Measurements from ENCODE around the gene RAD51B. TPM values are rescaled to one million over a fixed set of nuclear protein-coding genes. Genes with fewer than 3 reads are reported as not detected.

RAD51B gene
- total RNA-seq, 1 experiment from 2014 or later = 8.5 TPM

DNA sequence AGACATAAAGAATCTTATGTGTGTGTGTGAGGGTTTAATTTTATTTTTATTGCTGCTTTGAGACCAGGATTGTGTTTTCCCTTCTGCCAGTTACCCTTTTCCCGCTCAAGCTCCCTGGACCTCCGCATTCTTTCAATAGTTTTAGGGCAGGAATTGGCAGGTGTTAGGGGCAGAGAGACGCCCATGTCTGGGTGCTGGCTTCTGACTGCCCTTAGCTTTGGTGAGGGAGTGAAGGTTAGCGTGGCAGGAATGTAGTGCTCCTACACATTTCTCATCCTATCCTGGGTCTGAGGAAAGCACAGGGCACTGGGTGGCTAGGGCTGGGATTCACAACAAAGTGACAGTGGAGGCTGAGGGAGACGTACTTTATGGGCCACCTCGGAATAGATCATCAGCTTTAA, 545.2 kb downstream of the RAD51B start:
- no peaks in the 10 kb centered on the region for H3K9me3 ChIP-seq (ENCODE audit: control insufficient read depth, insufficient read depth, low read depth, low read length)
- BruUV-seq (replicated peaks) = no TSS peak
- no peaks in the 10 kb centered on the region for H3K27me3 ChIP-seq (ENCODE audit: control insufficient read depth, insufficient read depth, low read length)
- DNase-seq (ENCODE audit: low read depth, low spot score) = no peak
- peak; percentile 66 for ATAC-seq
- no peak overlapping the region; the same call in 1 of the 2 replicates for H3K27ac ChIP-seq (ENCODE audit: low read length)
- TF ChIP-seq, protein P1, sequence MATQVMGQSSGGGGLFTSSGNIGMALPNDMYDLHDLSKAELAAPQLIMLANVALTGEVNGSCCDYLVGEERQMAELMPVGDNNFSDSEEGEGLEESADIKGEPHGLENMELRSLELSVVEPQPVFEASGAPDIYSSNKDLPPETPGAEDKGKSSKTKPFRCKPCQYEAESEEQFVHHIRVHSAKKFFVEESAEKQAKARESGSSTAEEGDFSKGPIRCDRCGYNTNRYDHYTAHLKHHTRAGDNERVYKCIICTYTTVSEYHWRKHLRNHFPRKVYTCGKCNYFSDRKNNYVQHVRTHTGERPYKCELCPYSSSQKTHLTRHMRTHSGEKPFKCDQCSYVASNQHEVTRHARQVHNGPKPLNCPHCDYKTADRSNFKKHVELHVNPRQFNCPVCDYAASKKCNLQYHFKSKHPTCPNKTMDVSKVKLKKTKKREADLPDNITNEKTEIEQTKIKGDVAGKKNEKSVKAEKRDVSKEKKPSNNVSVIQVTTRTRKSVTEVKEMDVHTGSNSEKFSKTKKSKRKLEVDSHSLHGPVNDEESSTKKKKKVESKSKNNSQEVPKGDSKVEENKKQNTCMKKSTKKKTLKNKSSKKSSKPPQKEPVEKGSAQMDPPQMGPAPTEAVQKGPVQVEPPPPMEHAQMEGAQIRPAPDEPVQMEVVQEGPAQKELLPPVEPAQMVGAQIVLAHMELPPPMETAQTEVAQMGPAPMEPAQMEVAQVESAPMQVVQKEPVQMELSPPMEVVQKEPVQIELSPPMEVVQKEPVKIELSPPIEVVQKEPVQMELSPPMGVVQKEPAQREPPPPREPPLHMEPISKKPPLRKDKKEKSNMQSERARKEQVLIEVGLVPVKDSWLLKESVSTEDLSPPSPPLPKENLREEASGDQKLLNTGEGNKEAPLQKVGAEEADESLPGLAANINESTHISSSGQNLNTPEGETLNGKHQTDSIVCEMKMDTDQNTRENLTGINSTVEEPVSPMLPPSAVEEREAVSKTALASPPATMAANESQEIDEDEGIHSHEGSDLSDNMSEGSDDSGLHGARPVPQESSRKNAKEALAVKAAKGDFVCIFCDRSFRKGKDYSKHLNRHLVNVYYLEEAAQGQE (IDR thresholded peaks at IDR 0.05; ENCODE audit: insufficient read depth in 1 of 2, low read depth in 2 of 2, low read length in 1 of 2) = no peak
- TF ChIP-seq, protein P2, sequence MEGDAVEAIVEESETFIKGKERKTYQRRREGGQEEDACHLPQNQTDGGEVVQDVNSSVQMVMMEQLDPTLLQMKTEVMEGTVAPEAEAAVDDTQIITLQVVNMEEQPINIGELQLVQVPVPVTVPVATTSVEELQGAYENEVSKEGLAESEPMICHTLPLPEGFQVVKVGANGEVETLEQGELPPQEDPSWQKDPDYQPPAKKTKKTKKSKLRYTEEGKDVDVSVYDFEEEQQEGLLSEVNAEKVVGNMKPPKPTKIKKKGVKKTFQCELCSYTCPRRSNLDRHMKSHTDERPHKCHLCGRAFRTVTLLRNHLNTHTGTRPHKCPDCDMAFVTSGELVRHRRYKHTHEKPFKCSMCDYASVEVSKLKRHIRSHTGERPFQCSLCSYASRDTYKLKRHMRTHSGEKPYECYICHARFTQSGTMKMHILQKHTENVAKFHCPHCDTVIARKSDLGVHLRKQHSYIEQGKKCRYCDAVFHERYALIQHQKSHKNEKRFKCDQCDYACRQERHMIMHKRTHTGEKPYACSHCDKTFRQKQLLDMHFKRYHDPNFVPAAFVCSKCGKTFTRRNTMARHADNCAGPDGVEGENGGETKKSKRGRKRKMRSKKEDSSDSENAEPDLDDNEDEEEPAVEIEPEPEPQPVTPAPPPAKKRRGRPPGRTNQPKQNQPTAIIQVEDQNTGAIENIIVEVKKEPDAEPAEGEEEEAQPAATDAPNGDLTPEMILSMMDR (IDR thresholded peaks at IDR 0.05) = no peak
- TF ChIP-seq SIN3A (IDR thresholded peaks at IDR 0.05; ENCODE audit: borderline replicate concordance, insufficient read depth, low read depth, low read length) = no peak
- no peak for TF ChIP-seq POLR2AphosphoS5 (IDR thresholded peaks at IDR 0.05; ENCODE audit: low read depth, low read length)
- no peak for TF ChIP-seq TCF7L2 (IDR thresholded peaks at IDR 0.05; ENCODE audit: low read depth, low read length)
- H3K36me3 ChIP-seq (ENCODE audit: control insufficient read depth, insufficient read depth, low read length) = no peaks in the 10 kb centered on the region
- no peak overlapping the region for H3K4me3 ChIP-seq (ENCODE audit: low read depth in 2 of 2, low read length in 2 of 2)
- no peaks in the 10 kb centered on the region; the same call in none of the 2 replicates for H3K4me1 ChIP-seq (ENCODE audit: control insufficient read depth, insufficient read depth, low read length)
- intact Hi-C loops (cut with micrococcal nuclease; ENCODE audit: unreplicated experiment) (no loop called here), in situ Hi-C loops (cut with HindIII; ENCODE audit: low pct_unique_long_range_greater_than_20kb, low sequenced_read_pairs) (no loop called here)
- POLR2A ChIA-PET = interaction anchor here (0.5 kb wide), 1 partner anchor 93 kb away, joined by 4 read pairs; no protein-coding TSS in a partner anchor
- CTCF ChIA-PET = no interaction called here

DNA sequence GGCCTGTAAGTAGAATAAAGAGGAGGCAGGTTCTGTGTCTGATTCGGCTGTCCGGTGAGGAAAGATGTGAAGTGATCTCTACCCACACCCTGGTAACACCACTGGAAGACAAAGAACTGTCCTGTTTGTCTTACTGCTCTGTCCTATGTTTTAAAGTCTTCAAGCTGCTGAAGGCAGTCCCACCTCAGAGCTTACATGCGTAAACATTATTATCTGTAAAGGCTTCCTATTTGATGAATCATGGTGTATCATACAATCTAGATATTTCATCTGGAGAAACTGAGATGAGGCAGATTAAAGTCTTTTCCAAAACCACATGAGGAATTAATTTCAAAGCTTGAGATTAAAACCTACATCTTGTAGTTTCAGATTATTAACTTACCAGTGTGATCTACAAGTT, 545.6 kb downstream of the RAD51B start:
- TF ChIP-seq TCF7L2 (IDR thresholded peaks at IDR 0.05; ENCODE audit: low read depth, low read length) (no peak), POLR2AphosphoS5 (IDR thresholded peaks at IDR 0.05; ENCODE audit: low read depth, low read length) (no peak), SIN3A (IDR thresholded peaks at IDR 0.05; ENCODE audit: borderline replicate concordance, insufficient read depth, low read depth, low read length) (no peak)
- TF ChIP-seq, protein P2 (IDR thresholded peaks at IDR 0.05) = no peak
- TF ChIP-seq, protein P1 (IDR thresholded peaks at IDR 0.05; ENCODE audit: insufficient read depth in 1 of 2, low read depth in 2 of 2, low read length in 1 of 2) = no peak
- no TSS peak for BruUV-seq (replicated peaks)
- Histone ChIP-seq H3K27me3 (ENCODE audit: control insufficient read depth, insufficient read depth, low read length) (no peaks in the 10 kb centered on the region), H3K36me3 (ENCODE audit: control insufficient read depth, insufficient read depth, low read length) (no peaks in the 10 kb centered on the region), H3K27ac (ENCODE audit: low read length) (peak overlapping the region; percentile 26; the same call in 1 of the 2 replicates), H3K4me3 (ENCODE audit: low read depth in 2 of 2, low read length in 2 of 2) (no peak overlapping the region), H3K4me1 (ENCODE audit: control insufficient read depth, insufficient read depth, low read length) (no peaks in the 10 kb centered on the region; the same call in none of the 2 replicates), H3K9me3 (ENCODE audit: control insufficient read depth, insufficient read depth, low read depth, low read length) (no peaks in the 10 kb centered on the region)
- DNase-seq (ENCODE audit: low read depth, low spot score) (no peak), ATAC-seq (peak; percentile 51)
- CTCF ChIA-PET = no interaction called here
- POLR2A ChIA-PET = interaction anchor here (0.5 kb wide), 1 partner anchor 93 kb away, joined by 4 read pairs; no protein-coding TSS in a partner anchor
- intact Hi-C loops (cut with micrococcal nuclease; ENCODE audit: unreplicated experiment) = no loop called here
- in situ Hi-C loops (cut with HindIII; ENCODE audit: low pct_unique_long_range_greater_than_20kb, low sequenced_read_pairs) = no loop called here
